GM21825 (cell line): ENCODE data around the gene EXOC1L.

Source experiments
- ATAC-seq: cut with Tn5 transposase; IDR thresholded peaks from one replicate; pipeline ENCODE4 v1.9.1; 2021; ENCODE audit warnings: mild to moderate bottlenecking, moderate library complexity; ENCODE audit not compliant: unreplicated experiment

EXOC1L gene

GRCh38 chr4:55879224-55879623 lies 59.6 kb downstream of the EXOC1L start:
- ATAC-seq: no peak

- no peak for ATAC-seq
Observed at GRCh38 chr4:55880652-55881280, 61.2 kb downstream of the EXOC1L start.

GRCh38 chr4:55884093-55884850 lies 64.7 kb downstream of the EXOC1L start:
- no peak for ATAC-seq

GRCh38 chr4:55884851-55885219 lies 65.2 kb downstream of the EXOC1L start:
- no peak for ATAC-seq
